ENCODE measurements around the gene HNRNPUL2.
"Not testable (repeated sequence)": the region's sequence is repeated elsewhere in the genome, so short reads cannot be mapped to it uniquely, and the experiment has no call there.

Gene HNRNPUL2

DNA sequence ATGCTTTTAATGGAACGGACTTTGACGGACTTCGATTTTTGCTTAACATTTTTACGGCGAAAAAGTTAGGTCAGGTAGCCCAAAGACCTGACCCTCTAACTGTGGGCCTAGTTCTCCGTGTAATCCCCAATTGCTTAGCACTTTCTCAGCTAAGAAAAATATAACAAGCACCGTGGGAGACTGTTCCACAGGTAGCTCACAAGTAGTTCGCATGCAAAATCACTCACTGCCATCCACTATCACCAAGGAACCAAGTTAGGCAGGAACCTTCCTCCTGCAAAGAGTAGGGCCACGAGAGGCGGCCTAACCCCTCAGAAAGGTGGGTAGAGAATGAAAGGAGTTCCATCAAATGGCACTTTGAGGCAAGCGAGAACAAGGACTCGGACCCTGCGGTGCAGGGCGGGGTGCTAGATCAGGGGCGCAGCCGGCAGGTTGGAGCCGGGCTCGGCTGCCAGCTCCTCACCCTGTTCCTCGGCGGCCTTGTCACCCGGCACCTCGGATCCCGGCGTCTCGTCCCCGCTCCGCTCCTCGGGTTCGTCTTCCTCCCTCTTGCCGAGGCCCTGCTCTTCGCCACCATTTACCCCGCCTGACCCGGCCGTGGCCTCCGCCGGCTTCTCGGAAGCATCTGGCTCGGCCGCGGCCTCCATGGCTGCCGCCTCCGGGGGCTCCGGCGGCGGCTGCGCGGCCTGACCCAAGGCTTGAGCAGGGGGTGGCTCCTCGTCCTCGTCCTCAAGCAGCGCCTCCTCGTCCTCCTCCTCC lies 922 bp downstream of the HNRNPUL2 start:
- DNase-seq: no peak

- DNase-seq: no peak
Measured at GRCh38 chr11:62725646-62726045, 1.6 kb downstream of the HNRNPUL2 start.

GRCh38 chr11:62724171-62724570 lies 3.1 kb downstream of the HNRNPUL2 start:
- no peak for DNase-seq

DNA sequence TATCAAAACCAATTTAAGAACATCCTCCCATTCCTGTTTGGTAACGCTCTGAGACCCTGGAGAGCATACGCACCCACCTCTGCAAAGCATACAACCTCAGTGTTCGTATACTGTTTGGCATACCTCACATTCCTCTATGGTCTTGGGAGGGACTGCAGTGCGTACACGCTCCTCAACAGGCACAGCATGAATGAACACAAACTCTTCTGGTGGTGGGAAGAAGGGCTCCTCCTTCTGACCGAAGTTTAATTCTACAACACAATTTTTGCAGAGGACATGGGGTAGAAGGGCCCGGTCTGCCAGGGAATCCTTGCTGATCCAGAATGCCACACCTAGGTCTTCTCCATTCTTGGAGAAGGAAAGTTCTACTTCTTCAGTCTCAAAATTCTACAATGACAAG lies 5.3 kb downstream of the HNRNPUL2 start:
- DNase-seq: no peak

DNA sequence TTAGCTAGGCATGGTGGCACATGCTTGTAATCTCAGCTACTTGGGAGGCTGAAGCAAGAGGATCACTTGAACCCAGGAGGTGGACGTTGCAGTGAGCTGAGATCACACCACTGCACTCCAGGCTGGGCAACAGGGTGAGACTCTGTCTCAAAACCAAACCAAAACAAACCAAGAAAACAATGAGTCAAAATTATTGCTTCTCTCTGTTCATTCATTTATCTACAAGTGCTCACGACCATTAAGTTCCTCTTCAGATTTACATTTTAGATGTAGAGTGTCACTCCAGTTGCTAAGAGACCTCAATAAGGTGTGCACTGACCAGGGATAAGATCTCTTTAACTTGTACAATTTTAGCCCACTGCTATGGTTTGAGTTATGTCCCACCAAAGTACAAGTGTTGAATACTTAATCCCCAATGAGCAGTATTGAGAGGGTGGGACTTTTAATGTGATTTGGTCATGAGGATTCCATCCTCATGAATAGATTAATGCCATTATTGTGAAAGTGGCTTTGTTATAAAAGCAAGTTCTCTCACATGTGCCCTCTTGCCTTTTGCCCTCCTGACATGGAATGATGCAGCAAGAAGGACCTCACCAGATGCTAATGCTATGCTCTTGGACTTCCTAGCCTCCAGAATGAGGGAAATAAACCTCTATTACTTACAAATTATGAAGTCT lies 7.8 kb downstream of the HNRNPUL2 start:
- DNase-seq: no peak

GRCh38 chr11:62716816-62717215 lies 10.4 kb downstream of the HNRNPUL2 start:
- no peak for DNase-seq

GRCh38 chr11:62716206-62716605 lies 11.1 kb downstream of the HNRNPUL2 start:
- no peak for DNase-seq

- no peak for DNase-seq
Measured at GRCh38 chr11:62715150-62716130, 11.8 kb downstream of the HNRNPUL2 start.

- DNase-seq: no peak
Measured at GRCh38 chr11:62713343-62713742, 13.9 kb downstream of the HNRNPUL2 start.

GRCh38 chr11:62712861-62713260 lies 14.4 kb downstream of the HNRNPUL2 start:
- no peak for DNase-seq

GRCh38 chr11:62712276-62712812 lies 14.9 kb downstream of the HNRNPUL2 start:
- no peak for DNase-seq

GRCh38 chr11:62710001-62710345 lies 17.3 kb downstream of the HNRNPUL2 start:
- DNase-seq: peak; percentile 59

DNA sequence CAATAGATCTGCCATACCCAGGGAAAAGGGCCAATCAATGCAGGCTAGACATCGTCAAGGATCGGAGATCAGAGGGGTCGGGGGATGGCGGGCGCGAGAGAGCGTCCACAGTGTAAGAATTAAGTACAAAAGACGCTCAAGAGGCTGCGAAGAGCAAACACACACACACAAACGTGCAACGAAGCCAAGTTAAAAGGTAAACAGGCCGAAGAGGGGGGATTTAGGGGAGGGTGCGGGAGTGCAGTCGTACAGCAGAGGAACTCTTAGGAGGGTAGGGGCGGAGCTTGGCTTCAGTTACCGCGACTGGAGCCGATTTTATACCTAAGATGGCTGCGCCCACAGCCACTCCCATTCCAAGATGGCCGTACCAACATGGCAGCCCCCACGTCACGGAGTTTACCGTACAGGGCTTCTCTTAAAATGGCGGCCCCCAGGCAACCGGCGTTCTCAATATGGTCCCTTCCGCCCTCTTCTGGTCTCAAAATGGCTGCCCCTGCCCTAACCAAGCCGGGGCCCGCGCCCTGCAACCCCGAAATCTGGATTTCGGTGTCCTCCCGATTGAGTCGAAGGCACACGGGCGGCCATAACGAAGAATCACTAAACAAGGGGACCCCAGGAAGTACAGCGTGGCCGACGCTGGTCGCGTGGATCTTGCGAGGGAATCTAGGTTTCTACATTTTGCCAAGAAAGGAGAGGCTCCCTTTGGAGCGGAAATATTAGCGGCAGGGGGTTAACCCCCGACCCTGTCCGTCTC lies 17.8 kb downstream of the HNRNPUL2 start:
- peak; percentile 99 for DNase-seq

DNA sequence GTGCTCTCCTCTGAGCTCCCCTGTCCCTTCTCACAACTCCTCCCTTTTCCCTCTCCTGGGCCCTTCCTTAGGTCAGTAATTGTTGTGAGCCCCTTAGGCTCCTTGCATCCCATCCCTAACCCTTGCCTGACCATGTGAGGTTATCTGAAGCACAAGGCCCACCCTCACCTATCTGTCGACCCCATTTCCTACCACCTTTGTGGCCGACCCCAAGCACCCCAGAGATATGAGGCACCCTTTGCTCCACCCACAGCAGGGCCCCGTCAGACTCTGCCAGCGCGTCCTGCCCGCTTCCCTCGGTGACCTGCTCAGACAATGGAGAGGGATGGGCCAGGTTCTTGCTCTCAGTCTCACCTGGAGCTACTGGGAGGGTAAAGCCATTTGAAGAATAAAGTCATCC lies 18.5 kb downstream of the HNRNPUL2 start:
- DNase-seq: peak; percentile 71

- no peak for DNase-seq
Measured at GRCh38 chr11:62708392-62708791, 18.9 kb downstream of the HNRNPUL2 start.

GRCh38 chr11:62707277-62707861 lies 19.9 kb downstream of the HNRNPUL2 start, which contains the start of the genes BSCL2 and GNG3:
Gene BSCL2 (minus strand): TSS chr11:62707424. CDS start chr11:62707195, 229 bp downstream.
Gene GNG3 (plus strand): TSS chr11:62707676. CDS start chr11:62708296, 620 bp downstream.
- no peak for DNase-seq

DNA sequence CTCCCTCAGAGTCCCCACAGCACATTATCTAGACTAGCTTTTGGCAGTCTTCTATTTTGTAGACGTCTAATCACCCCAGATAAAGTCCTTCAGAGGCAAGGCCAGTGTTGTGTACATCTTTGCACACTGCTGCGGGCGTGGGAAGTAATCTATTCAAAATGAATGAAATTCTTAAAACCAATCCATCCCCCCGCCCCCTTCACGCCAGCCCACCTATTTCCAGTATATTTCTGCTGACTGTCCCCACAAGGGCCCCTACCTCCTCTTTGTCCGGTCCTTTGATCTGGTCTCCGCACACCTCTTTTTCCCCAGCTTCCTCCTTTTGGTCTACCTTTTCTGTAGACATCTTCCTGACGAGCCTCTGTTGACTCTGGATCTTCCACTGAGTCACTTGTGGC lies 20.4 kb downstream of the HNRNPUL2 start:
- DNase-seq: no peak

DNA sequence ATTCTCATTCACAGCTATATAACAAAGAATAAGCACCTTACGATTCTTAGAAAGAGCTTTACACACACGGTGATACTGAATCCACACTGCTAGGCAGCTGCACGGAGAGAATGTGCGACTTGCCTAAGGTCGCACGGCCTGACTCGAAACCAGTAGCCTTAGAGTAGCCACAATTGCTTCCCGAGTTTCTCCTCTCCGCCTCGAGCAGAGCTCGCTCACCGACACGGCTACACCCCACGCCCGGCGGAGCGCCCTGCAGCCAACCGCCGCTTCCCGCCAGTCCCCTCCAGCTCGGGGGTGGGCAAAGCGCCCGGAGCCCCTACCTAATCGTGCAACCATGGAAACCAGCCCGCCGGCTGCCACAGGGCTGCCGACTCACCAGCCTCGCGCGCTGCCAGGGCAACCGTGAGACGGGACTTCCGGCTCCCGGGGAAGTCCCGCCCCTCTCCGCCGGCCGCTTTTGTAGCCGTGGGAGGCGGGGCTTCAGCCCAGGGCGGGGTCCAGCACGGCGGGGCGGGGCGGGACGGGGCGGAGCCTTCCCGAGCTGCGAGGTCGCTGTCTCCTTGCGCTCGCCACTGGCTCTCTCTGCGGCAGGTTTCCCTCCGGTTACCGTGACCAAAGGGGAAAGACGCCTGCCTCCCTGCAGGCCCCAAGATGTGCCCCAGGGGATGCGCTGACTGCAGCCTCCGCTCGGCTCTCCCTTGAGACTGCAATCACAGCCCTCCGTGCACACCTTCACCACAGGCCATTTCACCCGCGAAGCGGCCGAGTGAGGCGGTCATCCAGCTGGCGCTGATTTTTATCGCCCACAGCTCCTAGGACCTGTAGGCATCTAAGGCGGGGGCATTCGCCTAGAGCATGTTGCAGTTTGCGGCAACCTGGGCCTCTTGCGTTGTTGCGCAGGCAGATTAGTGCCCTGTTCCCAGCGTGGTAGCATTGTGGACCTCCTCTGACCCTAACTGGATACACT lies 21.1 kb downstream of the HNRNPUL2 start:
- DNase-seq: peak; percentile 97

DNA sequence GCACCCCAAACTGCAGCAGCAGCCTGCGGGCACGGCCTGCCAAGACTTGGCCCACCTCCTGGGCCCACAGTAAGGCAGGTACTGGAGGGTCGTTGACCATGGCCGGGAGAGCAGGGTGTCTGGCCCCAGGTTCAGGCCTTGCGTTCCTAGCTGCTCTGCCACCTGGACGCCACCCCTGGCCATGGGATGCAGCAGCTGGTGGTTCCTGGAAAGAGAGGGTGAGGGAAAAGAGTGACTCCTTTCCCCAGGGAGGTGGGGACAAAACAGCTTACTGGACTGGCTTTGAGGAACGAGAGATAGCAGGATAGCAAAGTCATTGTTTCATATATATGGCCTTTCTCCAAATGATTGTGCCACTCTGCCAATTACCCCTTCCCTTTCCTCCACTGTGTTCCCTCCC lies 21.8 kb downstream of the HNRNPUL2 start:
- DNase-seq: peak; percentile 24

DNA sequence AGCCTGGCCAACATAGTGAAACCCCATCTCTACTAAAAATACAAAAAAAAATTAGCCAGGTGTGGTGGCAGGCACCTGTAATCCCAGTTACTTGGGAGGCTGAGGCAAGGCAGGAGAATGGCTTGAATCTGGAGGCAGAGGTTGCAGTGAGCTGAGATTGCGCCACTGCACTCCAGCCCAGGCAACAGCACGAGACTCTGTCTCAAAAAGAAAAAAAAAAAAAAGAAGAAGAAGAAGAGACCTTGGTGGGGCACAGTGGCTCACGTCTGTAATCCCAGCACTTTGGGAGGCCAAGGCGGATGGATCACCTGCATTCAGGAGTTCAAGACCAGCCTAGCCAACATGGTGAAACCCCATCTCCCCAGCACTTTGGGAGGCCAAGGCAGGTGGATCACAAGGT lies 23.3 kb downstream of the HNRNPUL2 start:
- not testable (repeated sequence) for DNase-seq

Data from NCI-H1105 (cell line).